HTR-8/SVneo (cell line): ENCODE measurements around the gene GNAZ.

ENCODE experiments used
- DNase-seq: peaks from one replicate; pipeline ENCODE4 v3.0.0; 2011; ENCODE audit warnings: low spot score, mixed read lengths; ENCODE audit not compliant: insufficient read length
- FAIRE-seq: peaks from 2 replicates; lab custom pipeline; 2011; peaks lifted over from hg19 to GRCh38; lab: Jason Lieb, UNC

Gene GNAZ

DNA sequence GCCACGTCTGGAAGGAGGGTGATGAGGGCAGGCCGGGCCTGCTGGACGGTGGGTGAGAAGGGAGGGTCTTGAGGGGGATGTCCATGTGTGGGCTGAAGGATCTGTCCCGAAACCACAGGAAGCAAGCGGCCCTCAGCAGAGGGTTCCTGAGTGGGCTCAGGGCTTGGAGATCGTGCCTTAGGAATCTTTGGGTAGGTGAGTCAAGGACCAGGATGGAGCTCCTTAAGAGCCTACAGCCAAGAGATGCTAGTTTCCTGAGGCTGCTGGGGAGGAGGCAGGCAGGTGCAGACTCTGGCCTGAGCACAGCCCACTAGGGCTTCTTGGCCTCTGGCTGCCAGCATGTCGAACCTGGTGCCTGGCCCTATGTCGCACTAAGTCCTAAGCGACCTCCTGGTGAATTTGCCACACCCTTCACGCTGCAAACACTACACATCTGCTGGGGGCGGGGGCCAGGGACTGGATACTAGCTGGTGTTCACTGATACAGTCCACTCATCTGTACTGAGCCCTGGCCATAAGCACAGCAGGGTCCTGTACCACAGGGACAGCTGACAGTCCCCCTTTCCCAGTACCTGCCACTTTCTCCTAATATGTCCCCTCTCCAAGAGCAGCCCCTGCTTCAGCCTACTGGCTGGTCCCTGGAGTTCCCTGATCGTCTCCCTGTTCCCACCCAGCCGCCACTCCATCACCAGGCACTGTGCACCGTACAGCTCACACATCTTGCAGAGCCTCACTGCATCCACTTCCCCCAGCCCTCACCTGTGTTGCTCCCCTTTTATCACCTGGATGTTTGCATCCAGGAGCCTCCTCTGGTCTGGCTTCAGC is 19.5 kb downstream of the GNAZ start:
- DNase-seq (no peak), FAIRE-seq (no peak)

DNA sequence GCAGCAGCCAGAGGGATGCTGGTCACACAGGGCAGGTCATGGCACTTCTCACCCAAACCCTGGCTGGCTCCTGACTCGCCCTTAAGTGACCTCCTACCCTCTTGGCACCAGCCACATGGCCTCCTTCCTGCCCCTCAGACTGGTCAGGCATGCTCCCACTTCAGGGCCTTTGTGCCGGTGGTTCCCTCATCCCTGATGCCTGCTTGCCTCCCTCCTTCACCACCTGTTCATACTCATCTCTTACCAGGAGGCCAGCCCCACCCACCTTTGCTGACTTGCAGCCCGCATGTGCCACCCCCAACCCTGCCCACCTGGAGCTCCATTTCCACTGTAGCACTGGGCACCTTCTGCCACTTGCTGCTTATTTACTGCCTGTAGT is 20.1 kb downstream of the GNAZ start:
- DNase-seq = no peak
- FAIRE-seq = no peak

DNA sequence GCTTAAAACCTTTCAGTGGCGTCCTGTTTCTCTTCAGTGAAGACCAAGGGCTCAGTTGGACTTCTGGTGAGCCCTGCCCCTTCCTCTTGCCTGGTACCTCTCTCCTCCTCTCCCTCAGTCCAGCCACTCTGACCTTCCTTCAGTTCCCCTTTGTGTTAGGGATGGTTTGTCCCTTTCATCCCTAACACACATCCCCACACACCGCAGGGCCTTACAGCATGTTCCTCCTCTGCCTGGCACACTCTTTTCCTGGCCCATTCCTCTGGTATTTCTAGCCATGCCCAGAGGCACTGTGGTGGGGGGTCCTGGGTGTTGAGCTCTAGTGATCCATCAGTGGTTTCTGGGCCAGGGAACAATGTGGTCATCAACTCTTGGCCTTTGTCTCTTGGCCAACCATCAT is 21.4 kb downstream of the GNAZ start:
- DNase-seq (no peak), FAIRE-seq (no peak)

DNA sequence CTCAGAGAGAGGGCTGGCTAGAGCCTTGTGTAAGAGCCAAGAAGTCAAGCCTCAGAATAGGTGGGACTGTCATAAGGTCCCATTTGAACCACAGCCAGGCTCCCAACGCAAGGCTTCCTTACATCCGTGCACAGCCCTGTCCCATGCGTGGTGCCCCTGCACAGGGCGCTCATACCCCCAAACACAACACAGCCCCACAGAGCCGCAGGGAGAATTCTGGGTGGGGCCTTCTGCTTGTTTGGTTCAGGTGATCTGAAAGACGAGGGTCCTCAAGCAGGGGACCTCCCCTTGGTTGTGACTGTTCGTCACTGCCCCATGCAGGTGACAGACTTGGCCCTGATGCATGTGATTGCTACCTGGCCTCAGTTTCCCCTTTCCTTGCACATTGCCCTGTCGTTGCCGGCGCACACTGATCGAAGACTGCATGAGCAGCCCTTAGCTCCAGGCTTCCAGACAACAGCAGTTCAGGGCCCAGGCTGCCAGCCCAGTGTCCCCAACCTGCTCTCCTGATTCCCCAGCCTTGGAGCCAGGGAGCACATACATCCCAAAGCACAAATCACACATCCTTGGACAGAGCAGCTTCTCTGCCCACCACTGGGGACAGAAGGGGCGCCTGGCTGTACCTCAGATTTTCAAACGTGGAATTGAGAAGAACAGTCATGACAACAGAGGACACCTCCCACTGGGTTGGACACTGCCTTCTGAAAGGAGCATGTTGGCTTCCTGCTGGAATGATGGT is 22.1 kb downstream of the GNAZ start:
- DNase-seq (no peak), FAIRE-seq (no peak)

DNA sequence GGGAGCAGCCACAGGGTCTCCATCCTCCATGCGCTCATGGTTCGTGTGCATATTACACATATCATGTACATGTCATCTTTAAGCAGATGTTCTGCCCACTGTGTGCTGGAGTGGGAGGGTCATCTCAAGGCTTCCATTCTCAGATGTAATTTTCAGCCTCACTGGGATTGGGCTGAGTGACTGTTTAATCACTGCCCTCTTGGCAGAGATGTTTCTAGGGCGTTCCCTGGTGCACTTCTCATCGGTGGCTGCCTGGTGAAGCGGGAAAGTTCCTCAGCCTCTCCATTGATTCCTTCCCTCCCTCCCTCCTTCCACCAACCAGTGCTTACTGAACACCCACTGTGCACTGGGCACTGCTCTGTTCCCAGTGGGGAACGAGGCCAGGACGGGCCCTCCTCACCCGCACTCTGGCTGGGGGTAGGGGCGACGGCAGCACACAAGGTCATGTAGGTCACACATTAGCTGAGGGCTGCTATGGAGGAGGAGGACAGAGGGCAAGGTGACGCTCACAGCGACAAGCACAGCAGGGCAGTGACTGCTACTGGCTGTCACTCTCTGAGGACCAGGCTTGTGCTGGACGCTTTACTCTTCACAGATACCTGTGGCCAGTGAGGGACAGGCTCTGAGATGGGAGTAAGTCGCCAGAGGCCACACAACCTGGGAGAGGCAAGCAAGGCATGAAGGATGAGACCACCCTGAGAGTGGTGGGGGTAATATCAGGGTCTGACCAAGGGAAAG is 22.9 kb downstream of the GNAZ start:
- FAIRE-seq = no peak

DNA sequence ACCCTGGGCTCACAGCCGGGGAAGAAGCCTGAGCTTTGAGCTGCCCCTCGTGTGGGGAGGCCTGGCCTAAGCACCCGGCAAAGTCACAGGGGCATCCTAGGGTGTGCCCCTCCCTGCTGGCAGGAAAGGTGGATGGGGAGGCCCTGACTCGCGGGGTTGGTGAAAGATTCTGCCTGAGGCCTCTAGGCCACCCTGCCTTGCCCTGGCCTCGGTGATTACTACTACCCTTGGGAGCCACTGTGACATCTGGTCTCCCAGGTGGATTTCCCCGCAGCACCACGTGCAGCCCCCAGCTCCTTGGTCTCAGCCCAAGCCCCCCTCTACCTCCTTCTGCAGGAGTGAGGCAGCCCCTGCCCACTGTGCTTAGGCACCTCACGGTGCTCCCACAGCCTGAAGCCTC is 23.9 kb downstream of the GNAZ start:
- no peak for FAIRE-seq

More for the DNA sequence above, 22.9 kb downstream of the GNAZ start:
- no peak for DNase-seq

DNA sequence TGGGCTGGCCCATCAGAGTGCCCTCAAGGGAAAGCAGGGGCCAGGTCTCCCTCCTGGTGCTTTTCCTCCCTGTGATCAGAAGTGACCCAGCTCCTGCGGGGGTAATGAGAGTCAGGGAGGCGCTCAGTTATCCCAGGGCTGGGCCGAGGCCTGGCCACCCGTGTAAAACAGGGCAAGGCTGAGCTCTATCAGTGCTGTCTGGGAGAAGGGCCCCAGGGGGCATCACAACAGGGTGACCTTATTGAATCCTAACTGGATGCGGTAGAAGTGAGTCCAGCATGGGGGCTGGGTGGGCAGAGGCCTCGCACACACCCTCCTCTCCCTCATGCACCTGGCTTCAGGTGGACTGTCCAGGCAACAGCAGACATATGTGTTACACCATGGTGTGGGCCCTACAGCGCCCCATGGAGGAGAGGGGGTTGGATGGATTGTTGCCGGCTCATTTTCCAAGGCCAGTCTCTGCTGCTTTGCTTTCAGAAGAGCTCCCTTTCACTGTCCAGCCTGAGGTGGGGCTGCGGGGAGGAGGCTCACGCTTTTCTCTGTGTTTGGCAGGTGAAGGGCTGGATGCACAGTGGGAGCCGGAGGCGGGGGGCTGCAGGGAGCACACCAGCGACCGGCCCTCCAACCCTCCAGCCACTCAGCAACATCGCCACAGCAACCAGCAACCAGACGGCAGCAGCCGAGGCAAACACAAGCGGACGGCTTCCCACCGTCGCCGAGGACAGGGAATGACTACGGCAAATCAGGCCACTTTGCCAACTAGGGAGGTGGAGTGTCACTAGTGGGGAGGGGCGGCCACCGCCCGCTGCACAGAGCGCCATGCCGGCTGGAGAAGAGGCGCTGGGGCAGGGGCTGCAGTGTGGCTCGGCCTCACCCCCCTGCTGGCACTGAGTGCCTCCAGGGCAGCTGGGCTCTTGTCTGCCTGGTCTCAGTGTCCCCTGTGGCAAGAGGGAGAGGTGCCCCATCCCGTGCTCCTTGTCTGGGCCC is 24.7 kb downstream of the GNAZ start:
- FAIRE-seq = no peak

More for the DNA sequence above, 23.9 kb downstream of the GNAZ start:
- DNase-seq = no peak

DNA sequence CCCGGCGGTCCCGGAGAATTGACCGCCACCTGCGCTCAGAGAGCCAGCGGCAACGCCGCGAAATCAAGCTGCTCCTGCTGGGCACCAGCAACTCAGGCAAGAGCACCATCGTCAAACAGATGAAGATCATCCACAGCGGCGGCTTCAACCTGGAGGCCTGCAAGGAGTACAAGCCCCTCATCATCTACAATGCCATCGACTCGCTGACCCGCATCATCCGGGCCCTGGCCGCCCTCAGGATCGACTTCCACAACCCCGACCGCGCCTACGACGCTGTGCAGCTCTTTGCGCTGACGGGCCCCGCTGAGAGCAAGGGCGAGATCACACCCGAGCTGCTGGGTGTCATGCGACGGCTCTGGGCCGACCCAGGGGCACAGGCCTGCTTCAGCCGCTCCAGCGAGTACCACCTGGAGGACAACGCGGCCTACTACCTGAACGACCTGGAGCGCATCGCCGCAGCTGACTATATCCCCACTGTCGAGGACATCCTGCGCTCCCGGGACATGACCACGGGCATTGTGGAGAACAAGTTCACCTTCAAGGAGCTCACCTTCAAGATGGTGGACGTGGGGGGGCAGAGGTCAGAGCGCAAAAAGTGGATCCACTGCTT is 25.5 kb downstream of the GNAZ start:
- FAIRE-seq = no peak
- no peak for DNase-seq

More for the DNA sequence above, 24.7 kb downstream of the GNAZ start:
- DNase-seq = no peak

DNA sequence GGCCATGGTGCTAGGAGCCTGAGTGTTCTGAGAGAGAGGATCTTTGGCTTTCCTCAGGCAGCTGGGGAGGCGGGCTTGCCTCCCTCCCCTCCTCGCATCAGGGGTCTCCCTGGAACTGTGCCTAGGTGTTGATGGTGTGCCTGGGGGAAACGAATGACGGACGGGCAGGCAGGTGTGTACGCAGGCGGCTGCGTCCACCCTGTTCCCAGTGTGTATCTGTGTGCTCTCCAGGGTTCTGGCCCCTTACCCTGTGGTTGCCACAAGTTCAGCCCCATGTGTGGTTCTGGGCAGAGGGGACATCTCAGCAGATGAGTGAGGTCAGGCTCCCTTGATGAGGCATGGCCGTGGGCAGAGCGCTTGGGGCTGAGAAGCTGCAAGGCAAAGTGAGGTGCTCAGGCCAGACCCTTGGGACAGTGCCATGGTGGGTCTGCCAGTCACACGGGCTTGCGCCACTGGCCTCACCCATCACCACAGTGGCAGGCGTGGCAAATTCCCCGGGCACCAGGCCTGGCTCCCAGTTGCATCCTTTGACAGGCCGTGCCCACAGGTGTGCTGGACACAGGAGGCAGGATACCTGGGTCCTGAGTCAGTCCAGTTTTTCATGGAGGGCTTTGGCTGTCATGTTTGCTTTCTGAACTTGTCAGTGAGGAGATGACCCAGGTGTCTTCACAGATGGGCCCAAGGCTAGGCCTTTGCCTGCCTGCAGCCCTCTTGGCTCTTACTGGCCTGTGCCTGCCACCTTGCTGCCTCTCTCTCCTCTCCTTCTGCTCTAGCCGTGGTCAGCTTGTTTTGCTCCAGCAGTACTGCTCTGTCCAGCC is 27.3 kb downstream of the GNAZ start:
- DNase-seq (no peak), FAIRE-seq (no peak)

DNA sequence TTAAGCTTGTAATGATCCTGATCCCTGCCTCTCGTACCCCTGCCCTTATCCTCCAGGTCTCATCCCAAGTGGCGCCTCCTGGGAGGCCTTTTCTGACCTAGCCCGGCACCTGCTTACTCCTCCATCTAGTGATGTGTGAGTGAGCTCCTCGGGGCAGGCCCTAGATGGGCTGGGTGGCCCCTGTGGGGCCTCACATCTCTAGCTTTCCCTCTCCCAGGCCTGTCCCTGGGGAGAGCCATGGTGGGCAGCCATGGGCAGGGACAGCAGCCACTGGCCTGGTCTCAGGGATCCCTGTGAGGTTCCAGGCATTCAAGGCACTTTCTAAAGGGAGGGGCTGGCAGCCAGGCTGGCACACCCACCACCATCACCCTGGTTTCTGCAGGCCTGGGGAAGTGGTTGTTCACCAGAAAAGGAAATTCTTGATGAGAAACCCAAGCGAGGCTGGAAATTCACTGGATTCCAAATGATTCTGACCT is 27.9 kb downstream of the GNAZ start:
- no peak for FAIRE-seq
- no peak for DNase-seq

DNA sequence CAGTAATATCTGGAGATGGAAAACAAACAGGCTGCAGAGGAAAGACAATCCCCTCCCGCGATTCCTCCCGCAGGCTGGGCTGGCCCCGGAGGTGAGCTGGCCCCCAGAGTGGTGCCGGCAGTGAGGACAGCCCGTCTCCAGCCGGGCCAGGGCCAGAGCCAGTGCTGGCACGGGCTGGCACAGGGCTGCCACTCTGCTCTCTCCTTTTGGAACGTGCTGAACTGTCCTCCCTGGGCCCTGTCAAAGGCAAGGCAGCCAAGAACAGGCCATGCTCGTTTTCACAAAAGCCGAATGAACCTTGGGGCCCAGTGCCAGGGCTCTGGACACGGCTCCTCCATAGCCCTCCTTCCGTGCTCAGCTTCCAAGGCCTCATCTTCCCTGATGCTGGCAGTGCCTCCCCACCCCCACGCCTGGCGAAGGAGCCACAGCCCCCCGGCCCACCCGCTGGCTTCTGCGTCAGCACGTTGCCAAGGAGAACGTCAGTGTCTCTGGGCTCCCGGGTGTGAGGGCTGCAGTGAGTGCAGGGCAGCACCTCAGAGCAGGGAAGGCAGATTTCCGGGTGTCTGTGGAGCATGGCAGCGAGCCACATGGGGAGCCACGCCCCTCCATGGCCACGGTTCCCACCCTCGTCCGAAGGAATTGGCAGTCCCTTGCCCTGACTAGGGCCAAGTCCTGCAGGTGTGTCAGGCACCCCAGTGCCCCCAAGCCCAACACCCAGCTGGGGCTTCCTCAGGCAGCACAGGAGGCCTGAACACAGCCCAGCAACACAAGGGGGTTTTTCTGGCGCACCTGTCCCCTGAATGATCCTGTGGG is 28.6 kb downstream of the GNAZ start:
- FAIRE-seq (no peak), DNase-seq (no peak)

DNA sequence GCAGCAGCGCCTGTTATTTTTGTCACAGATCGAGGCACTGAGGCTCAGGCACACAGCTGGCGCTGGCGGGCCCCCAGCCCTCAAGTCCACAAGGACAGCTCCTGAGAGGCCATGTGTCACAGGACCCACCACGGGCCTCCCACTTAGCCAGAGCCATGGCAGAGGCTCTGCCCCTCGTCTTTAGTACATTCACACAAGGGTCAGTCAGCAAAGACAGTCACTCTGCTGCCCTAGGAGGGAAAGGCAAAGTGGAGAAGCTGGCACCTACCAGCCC is 29.1 kb downstream of the GNAZ start:
- FAIRE-seq = no peak

DNA sequence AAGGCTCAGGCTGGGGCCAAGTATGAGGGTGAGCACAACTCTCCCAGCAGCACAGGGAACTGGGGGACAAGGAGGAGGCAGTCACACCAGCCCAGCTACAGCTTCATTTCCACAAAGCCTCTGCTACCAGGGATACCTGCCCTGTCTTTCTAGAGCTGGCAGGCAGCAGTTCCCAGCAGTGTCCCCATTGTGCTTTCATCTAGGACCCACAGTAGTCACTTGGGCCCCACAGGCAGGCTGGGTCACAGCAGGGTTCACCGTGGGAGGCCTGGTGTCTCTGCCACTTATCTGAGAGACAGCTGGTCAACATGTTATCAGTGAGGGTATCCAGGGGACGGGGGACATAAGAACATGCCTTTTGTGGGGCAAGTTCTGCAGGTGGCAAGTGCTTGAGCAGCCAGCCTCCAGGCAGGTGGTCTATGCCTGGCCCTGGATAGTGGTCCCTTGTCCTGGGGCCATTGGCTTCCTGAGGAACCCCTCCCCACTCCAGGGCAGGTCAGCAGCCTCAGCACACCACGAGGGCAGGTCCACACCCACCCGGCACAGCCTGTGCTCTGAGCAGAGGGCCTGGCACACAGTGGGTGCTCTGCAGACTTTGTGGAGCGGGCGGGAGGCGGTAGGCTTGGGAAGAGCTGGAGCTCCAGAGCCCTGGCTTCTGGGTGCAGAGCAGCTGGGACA is 29.9 kb downstream of the GNAZ start:
- no peak for DNase-seq
- FAIRE-seq = no peak

More for the DNA sequence above, 29.1 kb downstream of the GNAZ start:
- no peak for DNase-seq

DNA sequence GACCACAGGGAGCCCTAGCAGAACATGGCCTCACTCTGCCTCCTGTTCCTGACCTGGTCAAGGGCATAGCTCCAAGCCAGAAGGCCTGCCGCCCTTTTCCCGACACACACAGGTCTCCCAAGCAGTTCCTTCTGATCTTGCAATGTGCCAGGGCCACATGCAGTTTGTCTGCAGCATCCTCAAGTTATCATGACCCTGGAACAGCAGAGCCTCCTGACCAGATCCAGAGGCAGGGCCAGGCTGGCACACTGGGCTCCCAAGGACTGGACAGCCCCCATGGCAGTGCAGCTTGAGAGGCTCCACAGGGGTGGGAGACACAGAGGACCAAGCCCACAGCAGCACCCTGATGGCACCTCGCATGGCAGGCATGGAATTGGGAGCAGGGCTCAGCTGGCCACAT is 31.2 kb downstream of the GNAZ start:
- no peak for FAIRE-seq
- no peak for DNase-seq

DNA sequence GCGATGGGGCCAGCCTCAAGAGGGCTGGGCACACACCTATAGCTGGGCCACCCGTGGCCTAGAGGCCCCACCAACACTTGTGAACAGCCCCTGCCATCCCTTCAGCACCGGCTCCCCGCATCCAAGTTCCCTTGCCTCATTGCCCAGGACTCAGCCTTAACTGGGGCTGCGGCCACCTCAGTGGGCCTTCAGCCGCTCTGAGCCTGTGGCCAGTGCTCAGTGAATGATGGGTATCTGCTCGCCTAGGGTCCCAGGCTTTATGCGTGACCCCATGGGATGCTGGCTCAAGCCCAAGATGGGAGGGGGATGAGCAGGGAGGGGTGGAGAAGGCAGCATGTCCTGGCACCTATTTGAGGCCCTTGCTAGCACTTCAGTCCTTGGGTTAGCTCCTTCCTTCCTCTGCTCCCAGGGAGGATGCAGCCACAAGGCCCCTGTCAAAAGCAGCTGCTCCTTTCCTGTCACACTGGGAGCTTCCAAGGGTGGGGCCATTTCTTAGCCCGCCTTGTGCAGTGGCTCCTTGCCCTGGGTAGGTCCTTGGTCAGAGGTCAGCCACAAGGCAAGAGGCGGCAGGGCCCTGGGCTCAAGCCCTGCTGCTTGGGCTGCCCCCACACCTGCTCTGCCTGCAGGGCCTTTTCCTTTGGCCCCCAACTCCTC is 31.8 kb downstream of the GNAZ start:
- DNase-seq (no peak), FAIRE-seq (no peak)

DNA sequence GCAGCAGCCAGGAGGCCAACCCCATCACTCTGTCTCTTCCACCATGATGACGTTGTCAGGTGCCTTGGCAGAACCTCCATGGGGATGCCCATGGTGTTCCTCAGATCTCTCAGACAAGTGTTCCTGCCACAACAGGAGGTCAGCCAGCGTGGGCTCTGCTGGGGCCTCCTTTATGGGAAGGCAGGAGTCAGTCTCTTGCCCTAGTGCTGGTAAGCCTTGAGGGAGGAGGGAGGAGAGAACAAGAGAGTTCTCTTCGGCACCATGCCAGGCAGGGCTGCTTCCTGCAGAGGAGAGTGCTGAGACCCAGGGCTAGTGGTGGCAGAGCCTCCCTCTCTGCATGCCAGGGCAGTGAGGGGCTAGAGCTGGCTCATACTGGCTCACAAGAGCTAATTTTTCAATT is 32.5 kb downstream of the GNAZ start:
- DNase-seq = no peak
- FAIRE-seq = no peak
